Naive thymus-derived CD8-positive, alpha-beta T cell (primary cell): ENCODE results near the gene KNSTRN. TPM values are rescaled to one million over a fixed set of nuclear protein-coding genes. Genes with fewer than 3 reads are reported as not detected.

Experiments
- ATAC-seq, 2 donors: fragments of 150-1000 bp; cut with Tn5 transposase in 1 of 2; sonication (Bioruptor Pico), chemical (Tn5 transposase) in 1 of 2; 1 replicate in 1 of 2; 2 replicates in 1 of 2; pipeline ENCODE4 v1.10.0; 2021; ENCODE audit warnings: mild to moderate bottlenecking in 2 of 2, moderate library complexity in 2 of 2
- POLR2A ChIA-PET: fragments of 350-600 bp; sonication (Branson Sonifier 250); formaldehyde crosslinking; loops from one replicate; lab custom pipeline; 2021; ENCODE audit warnings: antibody characterized with exemption; lab: Charles Lee
- DNase-seq, 10 donors: peaks; one replicate each; pipeline versions ENCODE4 v3.0.0 to v3.0.0-alpha.2; 2020 to 2022
- H3K27ac Mint-ChIP-seq, 10 donors: one replicate each; pipeline ENCODE4 v1.8.0; 2020 to 2022; ENCODE audit warnings: mild to moderate bottlenecking in 10 of 10, mixed read lengths in 10 of 10, moderate library complexity in 4 of 10, inconsistent platforms in 1 of 10
- H3K27me3 Mint-ChIP-seq, 5 donors: one replicate each; pipeline ENCODE4 v1.8.0; 2021 to 2022; ENCODE audit warnings: mixed read lengths in 5 of 5
- H3K36me3 Mint-ChIP-seq, 3 donors: one replicate each; pipeline ENCODE4 v1.8.0; 2020 to 2022; ENCODE audit warnings: mixed read lengths in 3 of 3, mild to moderate bottlenecking in 2 of 3, inconsistent platforms in 1 of 3
- H3K4me1 Mint-ChIP-seq, 4 donors: one replicate each; pipeline ENCODE4 v1.8.0; 2021 to 2022; ENCODE audit warnings: mixed read lengths in 4 of 4
- H3K4me3 Mint-ChIP-seq, 10 donors: one replicate each; pipeline ENCODE4 v1.8.0; 2020 to 2022; ENCODE audit warnings: mild to moderate bottlenecking in 10 of 10, mixed read lengths in 10 of 10, moderate library complexity in 6 of 10, inconsistent platforms in 1 of 10
- H3K9me3 Mint-ChIP-seq, 9 donors: one replicate each; pipeline ENCODE4 v1.8.0; 2020 to 2022; ENCODE audit warnings: mixed read lengths in 9 of 9, mild to moderate bottlenecking in 3 of 9, inconsistent platforms in 1 of 9, moderate library complexity in 1 of 9
- polyA plus RNA-seq, 3 donors: library from polyadenylated mRNA; unstranded; fragments of 300-500 nt; fragmentation: Illumina TruSeq; gene quantifications; one replicate each; pipeline ENCODE4 v1.2.3, GENCODE V29; 2021
- total RNA-seq, 8 experiments: library from RNA in 2 of 8; stranded (reverse) in 2 of 8; gene quantifications; one replicate each; pipeline ENCODE4 v1.2.3 and lab custom pipeline; 2021 to 2026

Gene KNSTRN
- total and polyA plus RNA-seq, 5 experiments from 2014 or later = 2.1 to 8.8 (median 2.8) TPM

DNA sequence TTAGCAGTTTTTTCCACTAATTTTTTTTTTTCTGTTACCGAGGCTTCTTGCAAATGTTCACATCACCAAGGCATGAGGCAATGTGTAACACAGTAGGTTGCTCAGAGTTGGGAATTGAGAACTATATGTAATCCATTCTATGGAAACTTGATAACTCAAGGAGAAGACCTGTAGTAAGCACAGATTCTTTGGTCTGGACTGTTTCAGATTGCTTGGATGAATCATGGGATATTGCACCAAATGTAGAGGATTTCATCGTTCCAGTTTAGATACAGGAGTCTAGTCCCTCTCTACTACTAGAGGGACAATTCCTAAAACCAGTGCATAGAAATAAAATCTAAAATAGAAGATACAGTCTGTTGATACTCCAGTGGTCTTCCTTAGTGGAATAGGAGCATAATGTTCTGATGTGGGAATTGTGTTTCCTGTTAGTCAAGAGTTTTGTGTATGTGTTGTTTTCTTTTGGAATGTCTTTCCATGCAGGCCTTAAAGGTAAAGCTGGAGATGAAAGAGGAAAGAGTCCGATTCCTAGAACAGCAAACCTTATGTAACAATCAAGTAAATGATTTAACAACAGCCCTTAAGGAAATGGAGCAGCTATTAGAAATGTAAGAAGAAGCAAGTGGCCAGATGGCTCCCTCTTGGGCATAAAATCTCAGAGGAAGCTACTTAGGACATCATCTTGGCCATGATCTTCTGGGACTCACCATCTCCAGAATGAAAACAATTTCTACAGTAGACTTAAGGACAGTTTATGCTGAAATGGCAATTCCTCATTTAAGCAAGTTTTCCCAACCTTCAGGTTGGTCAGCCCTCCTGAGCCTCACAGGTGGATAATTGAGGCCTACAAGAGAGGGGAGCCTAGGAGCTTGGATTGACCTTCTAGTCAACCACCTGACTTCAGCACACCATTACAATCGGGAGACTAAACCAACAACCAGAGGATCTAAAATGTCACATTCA is 10.7 kb downstream of the KNSTRN start:
- Mint-ChIP-seq H3K36me3 (peaks cover 0 to 47% (median 9%) of the 10 kb centered on the region in 3 donors), H3K27ac (peak overlapping the region in 5 of 10 donors; percentile 6 to 87 (median 37)), H3K9me3 (no peaks in the 10 kb centered on the region), H3K27me3 (no peaks in the 10 kb centered on the region), H3K4me3 (no peak overlapping the region), H3K4me1 (peaks cover 0 to 16% (median 4%) of the 10 kb centered on the region in 4 donors)
- DNase-seq (no peak), ATAC-seq (no peak)
- POLR2A ChIA-PET = interaction anchor here (0.9 kb wide), 1 partner anchor 10 kb away, joined by 3 read pairs; no protein-coding TSS in a partner anchor

DNA sequence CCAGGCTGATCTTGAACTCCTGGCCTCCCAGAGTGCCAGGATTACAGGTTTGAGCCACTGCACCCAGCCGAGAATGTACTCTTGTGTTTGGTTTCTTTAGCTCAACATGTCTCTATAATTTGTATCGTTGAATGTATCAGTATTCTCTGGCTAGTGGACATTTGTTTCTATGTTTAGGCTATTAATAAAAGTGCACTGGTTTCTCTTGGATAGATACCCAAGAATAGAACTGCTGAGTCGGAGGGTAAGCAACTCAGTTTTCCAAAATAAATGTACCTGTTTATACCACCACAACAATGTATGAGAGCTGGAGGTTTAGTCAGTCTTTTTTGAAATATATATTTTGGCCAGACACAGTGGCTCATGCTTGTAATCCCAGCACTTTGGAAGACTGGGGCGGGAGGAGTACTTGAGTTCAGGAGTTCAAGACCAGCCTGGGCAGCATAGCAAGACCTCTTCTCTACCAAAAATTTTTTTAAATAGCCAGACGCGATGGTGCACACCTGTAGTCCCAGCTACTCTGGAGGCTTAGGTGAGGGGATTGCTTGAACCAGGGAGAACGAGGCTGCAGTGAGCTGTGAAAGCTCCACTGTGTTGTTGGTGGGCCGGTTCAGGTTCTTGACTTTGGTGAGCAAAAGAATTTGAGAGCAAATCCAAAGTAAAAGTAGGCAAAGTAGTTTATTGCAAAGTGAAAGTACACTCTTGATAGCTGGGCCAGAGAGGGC is 15.3 kb downstream of the KNSTRN start:
- peaks cover 0 to 11% (median 4%) of the 10 kb centered on the region in 3 donors for H3K36me3 Mint-ChIP-seq

DNA sequence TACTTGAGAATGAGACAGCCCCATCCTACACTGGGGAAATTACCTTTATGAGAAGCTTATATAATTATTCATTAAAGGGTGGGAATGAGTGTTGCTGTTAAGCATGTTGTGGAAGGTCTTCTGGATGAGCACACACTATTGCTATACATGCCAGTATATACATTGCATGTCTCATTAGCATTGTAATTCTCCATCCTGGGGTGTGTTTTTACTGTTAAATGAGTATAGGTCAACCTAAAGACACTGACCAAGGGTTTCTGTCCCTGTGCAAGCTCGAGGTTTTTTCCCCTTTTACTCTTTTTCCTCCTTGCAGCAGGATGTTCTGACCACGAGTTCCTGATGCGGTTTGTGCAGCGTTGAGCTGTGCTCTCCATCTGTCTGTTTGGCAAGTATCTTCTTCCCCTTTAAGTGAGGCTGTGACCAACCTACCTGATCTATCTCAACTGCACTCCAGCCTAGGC is 15.9 kb downstream of the KNSTRN start:
- POLR2A ChIA-PET = interaction anchor here (1.0 to 1.6 kb wide), 2 partner anchors 8 to 12 kb away, joined by 3 to 9 read pairs; partner anchors contain the start of gene IVD
- Mint-ChIP-seq H3K9me3 (no peaks in the 10 kb centered on the region), H3K36me3 (peaks cover 0 to 5% (median 4%) of the 10 kb centered on the region in 3 donors), H3K4me1 (peaks cover 5 to 25% (median 16%) of the 10 kb centered on the region in 4 donors), H3K4me3 (peak overlapping the region; percentile 16 to 80 (median 55)), H3K27ac (peak overlapping the region in 7 of 10 donors; percentile 17 to 79 (median 41)), H3K27me3 (no peaks in the 10 kb centered on the region)
- ATAC-seq (peak; percentile 39 to 52), DNase-seq (no peak)

More for the DNA sequence above, 15.3 kb downstream of the KNSTRN start:
- DNase-seq = no peak
- Mint-ChIP-seq H3K27ac (peak overlapping the region in 5 of 10 donors; percentile 17 to 79 (median 38)), H3K9me3 (no peaks in the 10 kb centered on the region), H3K4me3 (peak overlapping the region in 8 of 10 donors; percentile 16 to 80 (median 54)), H3K27me3 (no peaks in the 10 kb centered on the region), H3K4me1 (peaks cover 5 to 25% (median 15%) of the 10 kb centered on the region in 4 donors)
- POLR2A ChIA-PET = interaction anchor here (0.6 to 1.6 kb wide), 3 partner anchors 8 to 352 kb away, joined by 3 to 9 read pairs (median 4); partner anchors contain the start of gene IVD
- no peak for ATAC-seq

DNA sequence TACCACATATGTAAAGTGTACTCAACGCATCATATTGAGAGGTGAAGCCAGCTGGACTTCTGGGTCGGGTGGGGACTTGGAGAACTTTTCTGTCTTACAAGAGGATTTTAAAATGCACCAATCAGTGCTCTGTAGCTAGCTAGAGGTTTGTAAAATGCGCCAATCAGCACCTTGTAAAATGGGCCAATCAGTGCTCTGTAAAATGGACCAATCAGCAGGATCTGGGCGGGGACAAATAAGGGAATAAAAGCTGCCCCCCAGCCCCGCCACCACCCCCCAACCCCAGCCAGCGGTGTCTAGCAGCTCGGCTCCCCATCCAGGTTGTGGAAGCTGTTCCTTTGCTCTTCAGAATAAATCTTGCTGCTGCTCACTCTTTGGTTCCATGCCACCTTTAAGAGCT is 16.8 kb downstream of the KNSTRN start:
- Mint-ChIP-seq H3K27ac (no peak overlapping the region), H3K27me3 (no peaks in the 10 kb centered on the region), H3K36me3 (no peaks in the 10 kb centered on the region), H3K9me3 (no peaks in the 10 kb centered on the region), H3K4me3 (no peak overlapping the region), H3K4me1 (peaks cover 5 to 28% (median 18%) of the 10 kb centered on the region in 4 donors)
- no peak for ATAC-seq
- DNase-seq = no peak
- POLR2A ChIA-PET = no interaction called here

DNA sequence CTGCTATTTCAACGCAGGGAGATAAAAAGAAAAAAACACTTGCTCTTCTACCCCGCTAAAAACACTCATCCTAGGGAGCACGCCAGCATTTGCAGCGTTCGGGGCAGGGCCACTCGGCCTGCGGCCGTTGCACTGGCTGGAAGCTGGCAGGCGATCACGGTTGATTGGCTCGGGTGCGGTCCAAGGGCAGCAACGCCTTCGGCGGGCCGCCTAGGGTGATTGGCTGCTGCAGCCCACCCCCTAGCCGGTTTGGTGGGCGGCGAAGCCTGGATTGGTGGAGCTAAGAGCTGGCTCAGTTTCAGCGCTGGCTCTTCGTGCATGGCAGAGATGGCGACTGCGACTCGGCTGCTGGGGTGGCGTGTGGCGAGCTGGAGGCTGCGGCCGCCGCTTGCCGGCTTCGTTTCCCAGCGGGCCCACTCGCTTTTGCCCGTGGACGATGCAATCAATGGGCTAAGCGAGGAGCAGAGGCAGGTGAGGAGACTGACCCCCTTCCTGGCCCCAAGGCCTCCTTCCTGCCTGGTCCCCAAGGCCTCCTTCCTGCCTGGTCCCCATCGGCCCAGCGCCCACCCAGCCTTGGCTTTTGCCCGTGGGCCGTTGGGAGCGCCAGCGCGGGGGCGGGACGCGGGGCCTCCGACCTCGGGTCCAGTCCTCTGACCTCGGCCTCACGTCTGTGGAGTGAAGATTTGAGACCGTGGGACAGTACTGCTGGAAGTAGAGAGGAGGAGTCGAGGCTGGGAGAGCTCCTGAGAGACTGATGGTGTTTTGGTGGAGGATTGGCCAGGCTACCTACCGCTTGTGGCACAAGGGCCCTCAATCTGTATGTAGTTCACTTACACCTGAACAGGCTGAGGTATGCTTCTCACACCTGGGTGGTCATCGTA is 23.2 kb downstream of the KNSTRN start, which contains the start of gene IVD:
Gene IVD (plus strand): TSS at position 295 of the 881 bp plus-strand sequence. CDS start 33 bp downstream, at position 328.
- H3K36me3 Mint-ChIP-seq = peaks cover 0 to 32% (median 2%) of the 10 kb centered on the region in 3 donors
- H3K4me3 Mint-ChIP-seq = peak within 1 kb of the TSS; percentile 84 to 96 (median 92)
- POLR2A ChIA-PET = interaction anchor here (0.6 to 3.0 kb wide), 15 partner anchors 8 to 225 kb away, joined by 3 to 17 read pairs (median 5); partner anchors contain the start of genes BAHD1, KNSTRN and PLCB2
- DNase-seq (peak; percentile 84 to 95 (median 88)), ATAC-seq (peak; percentile 99)
- peak within 1 kb of the TSS; percentile 58 to 97 (median 87) for H3K27ac Mint-ChIP-seq
- H3K4me1 Mint-ChIP-seq = peaks cover 12 to 45% (median 35%) of the 10 kb centered on the region in 4 donors
- H3K27me3 Mint-ChIP-seq = no peaks in the 10 kb centered on the region
- no peaks in the 10 kb centered on the region for H3K9me3 Mint-ChIP-seq

DNA sequence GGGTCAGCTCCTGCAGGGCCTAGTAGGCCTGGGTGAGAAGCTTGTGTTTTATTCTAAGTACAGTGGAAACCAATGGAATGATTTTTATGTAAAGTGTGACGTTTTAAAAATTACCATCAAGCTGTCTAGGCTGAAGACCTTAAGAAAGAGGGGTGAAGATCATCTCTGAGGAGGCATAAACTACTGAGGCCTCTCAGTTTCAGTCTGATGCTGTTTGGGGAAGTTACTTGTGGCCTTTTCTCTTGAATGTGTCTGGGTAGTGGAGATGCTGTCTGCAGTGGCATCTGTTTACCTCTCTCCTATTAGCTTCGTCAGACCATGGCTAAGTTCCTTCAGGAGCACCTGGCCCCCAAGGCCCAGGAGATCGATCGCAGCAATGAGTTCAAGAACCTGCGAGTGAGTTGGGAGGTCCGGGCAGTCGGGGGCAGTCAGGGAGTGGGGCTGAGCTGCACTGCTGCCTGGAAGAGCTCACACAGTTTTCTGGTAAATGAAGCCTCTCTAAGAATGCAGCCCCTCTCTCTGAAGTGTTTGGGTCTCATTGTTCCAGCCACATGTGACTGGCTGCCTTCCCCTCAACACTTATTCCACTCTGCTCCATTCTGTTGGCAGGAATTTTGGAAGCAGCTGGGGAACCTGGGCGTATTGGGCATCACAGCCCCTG is 24.9 kb downstream of the KNSTRN start:
- POLR2A ChIA-PET = interaction anchor here (1.1 to 1.8 kb wide), 3 partner anchors 10 to 41 kb away, joined by 4 to 5 read pairs (median 5); no protein-coding TSS in a partner anchor
- Mint-ChIP-seq H3K27ac (peak overlapping the region in 7 of 10 donors; percentile 13 to 82 (median 71)), H3K4me3 (peak overlapping the region; percentile 12 to 93 (median 64)), H3K9me3 (no peaks in the 10 kb centered on the region), H3K27me3 (no peaks in the 10 kb centered on the region), H3K36me3 (peaks cover 0 to 49% (median 12%) of the 10 kb centered on the region in 3 donors), H3K4me1 (peaks cover 23 to 49% (median 39%) of the 10 kb centered on the region in 4 donors)
- DNase-seq (no peak), ATAC-seq (no peak)

DNA sequence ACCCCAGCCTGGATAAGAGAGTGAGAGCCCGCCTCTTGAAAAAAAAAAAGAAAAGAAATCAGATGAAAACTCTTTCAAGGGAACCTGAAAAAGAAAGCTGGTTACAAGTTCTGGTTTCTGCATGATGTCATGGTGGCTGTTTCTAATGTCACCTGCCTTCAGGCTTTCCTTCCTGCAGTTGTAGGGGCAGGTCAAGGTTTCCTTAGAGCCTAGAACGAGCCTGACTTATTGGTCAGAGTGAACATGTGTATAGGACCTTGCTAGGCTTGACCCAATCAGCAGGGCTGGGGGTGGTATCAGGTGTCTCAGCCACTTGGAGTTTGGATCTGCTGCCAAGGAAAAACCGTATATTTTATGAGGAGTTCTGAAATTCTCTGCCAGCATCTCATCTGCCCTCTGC is 26.8 kb downstream of the KNSTRN start:
- no peak for ATAC-seq

DNA sequence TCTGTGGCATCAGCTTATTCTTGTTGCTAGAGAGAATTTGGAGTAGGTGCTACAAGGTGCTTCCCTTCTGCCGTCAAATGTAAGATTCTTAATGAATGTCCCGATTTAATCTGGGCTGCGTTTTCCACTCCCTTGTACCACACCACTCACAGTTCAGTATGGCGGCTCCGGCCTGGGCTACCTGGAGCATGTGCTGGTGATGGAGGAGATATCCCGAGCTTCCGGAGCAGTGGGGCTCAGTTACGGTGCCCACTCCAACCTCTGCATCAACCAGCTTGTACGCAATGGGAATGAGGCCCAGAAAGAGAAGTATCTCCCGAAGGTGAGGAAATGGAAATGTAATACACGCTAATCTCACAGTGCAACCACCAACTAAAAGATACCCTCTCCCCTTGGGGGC is 28.0 kb downstream of the KNSTRN start:
- Mint-ChIP-seq H3K9me3 (no peaks in the 10 kb centered on the region), H3K36me3 (peaks cover 0 to 78% (median 12%) of the 10 kb centered on the region in 3 donors), H3K4me1 (peaks cover 22 to 36% (median 29%) of the 10 kb centered on the region in 4 donors), H3K27me3 (no peaks in the 10 kb centered on the region), H3K4me3 (no peak overlapping the region), H3K27ac (no peak overlapping the region)
- ATAC-seq (no peak), DNase-seq (no peak)
- POLR2A ChIA-PET = interaction anchor here (1.7 kb wide), 1 partner anchor 12 kb away, joined by 3 read pairs; no protein-coding TSS in a partner anchor

More for the DNA sequence above, 26.8 kb downstream of the KNSTRN start:
- Mint-ChIP-seq H3K4me3 (no peak overlapping the region), H3K27ac (peak overlapping the region in 1 of 10 donors; percentile 79), H3K9me3 (no peaks in the 10 kb centered on the region), H3K27me3 (no peaks in the 10 kb centered on the region), H3K4me1 (peaks cover 24 to 46% (median 37%) of the 10 kb centered on the region in 4 donors), H3K36me3 (peaks cover 0 to 68% (median 12%) of the 10 kb centered on the region in 3 donors)
- DNase-seq = no peak
- POLR2A ChIA-PET = interaction anchor here (1.1 to 1.7 kb wide), 2 partner anchors 11 to 26 kb away, joined by 3 to 5 read pairs; no protein-coding TSS in a partner anchor

DNA sequence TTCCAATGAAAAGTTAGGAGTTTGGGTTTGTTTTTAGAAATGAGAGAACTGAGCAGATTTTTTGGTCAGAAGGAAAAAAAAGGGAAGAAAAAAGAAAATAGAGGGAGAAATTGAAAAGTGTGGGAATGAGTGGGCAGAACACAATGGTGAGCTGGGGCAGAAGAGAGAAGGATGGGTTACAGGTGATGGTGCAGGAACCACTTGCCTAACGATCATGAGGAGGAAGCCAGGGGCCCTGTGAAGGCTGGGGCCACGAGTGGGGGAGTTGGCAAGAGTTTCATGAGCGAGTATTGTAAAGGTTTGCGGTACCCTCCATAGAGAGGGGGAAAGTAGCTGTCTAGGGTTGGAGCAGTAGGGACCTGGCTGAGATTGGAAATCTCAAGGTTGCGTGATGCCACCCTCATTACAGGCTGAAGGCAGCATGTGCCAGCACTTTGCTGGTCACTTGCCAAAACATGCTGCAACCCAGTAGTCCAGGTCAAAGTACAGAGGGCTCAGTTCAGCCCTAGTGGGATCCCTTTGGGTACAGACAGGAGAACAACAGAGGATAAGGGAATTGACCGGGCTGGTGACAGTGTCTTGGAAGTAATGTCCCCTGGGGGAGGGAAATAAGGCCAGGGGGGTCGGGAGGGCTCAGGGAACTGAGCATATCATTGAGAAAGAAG is 29.7 kb downstream of the KNSTRN start:
- ATAC-seq (no peak), DNase-seq (no peak)
- Mint-ChIP-seq H3K9me3 (no peaks in the 10 kb centered on the region), H3K4me1 (peaks cover 16 to 21% (median 19%) of the 10 kb centered on the region in 4 donors), H3K36me3 (peaks cover 0 to 89% (median 12%) of the 10 kb centered on the region in 3 donors), H3K27me3 (no peaks in the 10 kb centered on the region), H3K27ac (peak overlapping the region in 5 of 10 donors; percentile 39 to 84 (median 59)), H3K4me3 (no peak overlapping the region)
- POLR2A ChIA-PET = interaction anchor here (1.2 kb wide), 1 partner anchor 44 kb away, joined by 3 read pairs; no protein-coding TSS in a partner anchor

DNA sequence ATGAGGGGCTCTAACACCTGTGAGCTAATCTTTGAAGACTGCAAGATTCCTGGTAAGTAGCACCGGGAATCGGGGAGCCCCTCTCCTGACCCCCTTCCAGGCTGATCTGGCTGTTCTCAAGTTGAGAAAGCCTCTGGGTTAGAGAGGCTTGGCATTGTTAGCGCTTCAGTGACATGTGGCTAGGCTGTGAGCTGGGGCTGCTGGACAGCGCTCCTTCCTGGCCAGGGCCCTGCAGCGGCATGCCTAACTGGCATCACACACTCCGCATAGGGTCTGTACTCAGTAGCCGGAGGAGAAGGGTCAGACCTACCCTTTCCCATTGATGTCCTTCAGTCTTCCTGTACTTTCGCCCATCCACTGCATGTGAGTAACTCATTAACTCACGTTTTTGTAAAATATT is 30.5 kb downstream of the KNSTRN start:
- Mint-ChIP-seq H3K27ac (no peak overlapping the region), H3K9me3 (no peaks in the 10 kb centered on the region), H3K4me1 (peaks cover 8 to 14% (median 12%) of the 10 kb centered on the region in 4 donors), H3K27me3 (no peaks in the 10 kb centered on the region), H3K4me3 (no peak overlapping the region), H3K36me3 (peaks cover 0 to 91% (median 14%) of the 10 kb centered on the region in 3 donors)
- POLR2A ChIA-PET = interaction anchor here (1.2 kb wide), 1 partner anchor 44 kb away, joined by 3 read pairs; no protein-coding TSS in a partner anchor
- ATAC-seq = no peak
- no peak for DNase-seq
